ENCODE measurements around the gene FNDC4.
"Not testable (repeated sequence)": the region's sequence is repeated elsewhere in the genome, so short reads cannot be mapped to it uniquely, and the experiment has no call there.

The FNDC4 gene, protein sequence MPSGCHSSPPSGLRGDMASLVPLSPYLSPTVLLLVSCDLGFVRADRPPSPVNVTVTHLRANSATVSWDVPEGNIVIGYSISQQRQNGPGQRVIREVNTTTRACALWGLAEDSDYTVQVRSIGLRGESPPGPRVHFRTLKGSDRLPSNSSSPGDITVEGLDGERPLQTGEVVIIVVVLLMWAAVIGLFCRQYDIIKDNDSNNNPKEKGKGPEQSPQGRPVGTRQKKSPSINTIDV

DNA sequence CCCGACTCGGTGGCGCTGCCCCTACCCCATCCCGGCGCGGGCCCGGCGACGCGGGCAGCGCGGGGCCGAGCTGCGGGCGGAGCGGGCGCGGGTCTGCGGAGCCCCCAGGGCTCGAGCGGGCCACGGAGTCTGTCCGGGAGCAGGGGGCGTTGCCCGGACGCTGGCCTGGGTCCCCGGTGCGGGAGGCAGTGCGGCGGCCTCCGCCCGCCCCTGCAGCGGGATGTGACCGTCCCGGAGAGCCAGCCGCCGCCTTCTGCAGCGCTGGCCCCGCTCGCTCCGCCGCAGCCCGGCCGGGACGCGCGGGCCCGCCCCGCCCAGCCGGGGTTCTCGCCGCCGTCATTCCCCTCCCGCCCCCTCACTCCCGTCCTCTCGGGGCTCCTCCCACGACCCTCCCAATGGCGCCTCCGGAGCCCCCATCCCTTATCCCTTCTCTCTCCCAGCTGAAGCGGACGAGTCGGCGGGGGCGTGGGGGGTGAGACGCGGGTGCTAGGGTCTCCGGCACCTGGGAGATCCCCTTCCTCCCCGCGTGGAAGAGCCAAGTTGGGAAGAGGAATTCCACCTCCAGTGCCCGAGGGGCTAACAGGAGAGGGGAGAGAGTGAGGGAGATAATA lies at the start of gene FNDC4:
Gene FNDC4 (minus strand): TSS at position 257 of the 611 bp plus-strand sequence. CDS start 521 bp downstream, outside the sequence.
- no peak for TF ChIP-seq JUND (IDR thresholded peaks at IDR 0.05; ENCODE audit: low read depth)
- DNase-seq (ENCODE audit: low read depth in 1 of 2, low spot score in 1 of 2): no peak
- in situ Hi-C loops (cut with HindIII; ENCODE audit: low pct_unique_long_range_greater_than_20kb, low sequenced_read_pairs): no loop called here

DNA sequence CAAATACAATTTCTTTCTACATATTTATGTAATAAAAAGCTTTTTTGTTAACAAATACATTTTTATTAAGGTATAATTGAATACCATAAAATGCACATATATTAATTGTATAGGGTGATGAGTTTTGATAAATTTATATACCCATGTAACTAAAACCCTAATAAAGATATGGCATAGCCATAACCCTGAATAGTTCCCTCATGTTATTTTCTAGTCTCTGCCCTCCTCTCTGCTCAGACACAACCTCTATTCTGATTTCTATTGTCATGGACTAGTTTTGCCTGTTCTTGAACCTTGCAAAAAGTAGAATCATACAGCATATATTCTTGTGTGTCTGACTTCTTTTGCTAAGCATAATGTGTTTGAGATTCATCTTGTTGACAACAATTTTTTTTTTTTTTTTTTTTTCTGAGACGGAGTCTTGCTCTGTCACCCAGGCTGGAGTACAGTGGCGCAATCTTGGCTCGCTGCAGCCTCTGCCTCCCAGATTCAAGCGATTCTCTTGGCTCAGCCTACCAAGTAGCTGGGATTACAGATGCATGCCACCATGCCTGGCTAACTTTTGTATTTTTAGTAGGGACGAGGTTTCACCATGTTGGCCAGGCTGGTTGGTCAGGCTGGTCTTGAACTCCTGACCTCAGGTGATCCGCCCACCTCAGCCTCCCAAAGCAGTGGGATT lies 49.3 kb upstream of the FNDC4 start:
- in situ Hi-C loops (cut with HindIII; ENCODE audit: low pct_unique_long_range_greater_than_20kb, low sequenced_read_pairs): no loop called here
- no peak for TF ChIP-seq JUND (IDR thresholded peaks at IDR 0.05; ENCODE audit: low read depth)
- no peak for DNase-seq (ENCODE audit: low read depth in 1 of 2, low spot score in 1 of 2)

DNA sequence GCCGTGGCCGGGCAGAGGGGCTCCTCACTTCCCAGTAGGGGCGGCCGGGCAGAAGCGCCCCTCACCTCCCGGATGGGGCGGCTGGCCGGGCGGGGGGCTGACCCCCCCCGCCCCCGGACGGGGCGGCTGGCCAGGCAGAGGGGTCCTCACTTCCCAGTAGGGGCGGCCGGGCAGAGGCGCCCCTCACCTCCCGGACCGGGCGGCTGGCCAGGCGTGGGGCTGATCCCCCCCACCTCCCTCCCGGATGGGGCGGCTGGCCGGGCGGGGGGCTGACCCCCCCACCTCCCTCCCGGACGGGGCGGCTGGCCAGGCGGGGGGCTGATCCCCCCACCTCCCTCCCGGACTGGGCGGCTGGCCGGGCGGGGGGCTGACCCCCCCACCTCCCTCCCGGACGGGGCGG lies 44.6 kb upstream of the FNDC4 start:
- DNase-seq (ENCODE audit: low read depth in 1 of 2, low spot score in 1 of 2); in situ Hi-C loops (cut with HindIII; ENCODE audit: low pct_unique_long_range_greater_than_20kb, low sequenced_read_pairs): not testable (repeated sequence)

DNA sequence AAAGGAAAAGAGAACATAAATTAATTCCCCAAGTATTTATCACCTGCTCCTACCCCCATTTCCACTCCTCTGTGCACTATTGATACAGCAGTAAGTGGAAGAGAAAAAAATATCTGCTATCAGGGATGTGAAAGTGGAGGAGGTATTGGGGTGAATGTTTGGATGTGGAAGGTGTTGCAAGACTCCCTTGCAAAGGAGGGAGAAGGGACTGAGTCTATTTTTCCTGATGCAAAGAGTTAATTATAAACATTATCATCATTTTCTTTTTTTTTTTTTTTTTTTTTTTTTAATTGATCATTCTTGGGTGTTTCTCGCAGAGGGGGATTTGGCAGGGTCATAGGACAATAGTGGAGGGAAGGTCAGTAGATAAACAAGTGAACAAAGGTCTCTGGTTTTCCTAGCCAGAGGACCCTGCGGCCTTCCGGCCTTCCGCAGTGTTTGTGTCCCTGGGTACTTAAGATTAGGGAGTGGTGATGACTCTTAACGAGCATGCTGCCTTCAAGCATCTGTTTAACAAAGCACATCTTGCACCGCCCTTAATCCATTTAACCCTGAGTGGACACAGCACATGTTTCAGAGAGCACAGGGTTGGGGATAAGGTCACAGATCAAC lies 43.9 kb upstream of the FNDC4 start:
- in situ Hi-C loops (cut with HindIII; ENCODE audit: low pct_unique_long_range_greater_than_20kb, low sequenced_read_pairs): not testable (repeated sequence)

DNA sequence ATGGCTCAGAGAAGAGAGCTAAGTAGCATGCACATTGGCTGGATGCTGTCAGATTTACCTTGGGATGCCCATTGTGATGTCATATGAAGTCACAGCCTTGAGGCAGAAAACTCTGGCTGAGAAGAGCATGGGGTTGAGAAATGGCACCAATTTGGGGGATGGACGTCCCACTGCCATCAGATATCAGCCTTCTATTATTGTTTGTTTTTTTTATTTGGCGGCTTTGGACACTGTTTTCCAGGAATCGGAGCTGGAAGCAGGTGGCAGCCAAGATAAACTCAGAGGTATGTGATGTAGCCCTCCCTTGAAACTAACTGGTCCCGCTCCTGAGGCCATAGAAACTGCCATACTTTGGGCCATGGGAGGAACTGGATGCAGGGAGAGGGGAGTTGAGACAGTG lies 42.3 kb upstream of the FNDC4 start:
- TF ChIP-seq JUND (IDR thresholded peaks at IDR 0.05; ENCODE audit: low read depth): no peak
- in situ Hi-C loops (cut with HindIII; ENCODE audit: low pct_unique_long_range_greater_than_20kb, low sequenced_read_pairs): no loop called here
- no peak for DNase-seq (ENCODE audit: low read depth in 1 of 2, low spot score in 1 of 2)

More for the DNA sequence above, 43.9 kb upstream of the FNDC4 start:
- not testable (repeated sequence) for DNase-seq (ENCODE audit: low read depth in 1 of 2, low spot score in 1 of 2)

DNA sequence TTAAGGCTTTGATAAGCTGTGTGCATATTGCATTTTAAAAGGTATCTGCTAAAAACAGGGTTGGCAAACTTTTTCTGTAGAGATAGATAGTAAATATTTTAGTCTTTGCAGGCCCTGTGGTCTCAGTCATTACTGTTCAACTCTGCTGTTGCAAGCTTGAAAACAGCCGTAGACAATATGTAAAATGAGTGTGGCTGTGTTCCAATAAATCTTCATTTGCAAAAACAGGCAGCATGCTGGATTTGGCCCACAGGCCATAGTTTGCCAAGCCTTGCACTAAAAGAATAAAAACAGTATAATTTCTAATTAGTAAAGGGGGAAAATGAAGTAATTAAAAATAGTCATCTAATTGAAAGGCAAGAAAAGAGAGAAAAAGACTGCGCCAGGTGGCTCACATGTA lies 37.0 kb upstream of the FNDC4 start:
- in situ Hi-C loops (cut with HindIII; ENCODE audit: low pct_unique_long_range_greater_than_20kb, low sequenced_read_pairs): no loop called here

DNA sequence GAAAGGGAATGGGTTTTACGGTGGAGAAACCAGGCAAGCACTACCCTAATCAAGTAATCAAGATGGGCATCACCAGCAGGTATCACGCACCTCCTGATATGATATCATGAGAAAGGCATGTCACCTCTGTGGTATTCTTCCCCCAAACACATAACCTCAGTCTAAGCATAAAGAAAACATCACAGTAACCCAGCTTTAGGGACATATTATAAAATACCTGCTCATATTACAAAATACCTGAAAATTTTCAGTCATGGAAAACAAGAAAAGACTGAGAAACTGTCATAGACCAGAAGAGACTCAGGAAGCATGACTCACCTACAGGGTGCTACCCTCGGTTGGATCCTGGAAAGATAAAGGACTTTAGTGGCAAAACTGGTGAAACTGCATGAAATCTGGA lies 32.2 kb upstream of the FNDC4 start:
- TF ChIP-seq JUND (IDR thresholded peaks at IDR 0.05; ENCODE audit: low read depth): no peak
- no peak for DNase-seq (ENCODE audit: low read depth in 1 of 2, low spot score in 1 of 2)
- in situ Hi-C loops (cut with HindIII; ENCODE audit: low pct_unique_long_range_greater_than_20kb, low sequenced_read_pairs): no loop called here

More for the DNA sequence above, 37.0 kb upstream of the FNDC4 start:
- TF ChIP-seq JUND (IDR thresholded peaks at IDR 0.05; ENCODE audit: low read depth): no peak
- no peak for DNase-seq (ENCODE audit: low read depth in 1 of 2, low spot score in 1 of 2)

DNA sequence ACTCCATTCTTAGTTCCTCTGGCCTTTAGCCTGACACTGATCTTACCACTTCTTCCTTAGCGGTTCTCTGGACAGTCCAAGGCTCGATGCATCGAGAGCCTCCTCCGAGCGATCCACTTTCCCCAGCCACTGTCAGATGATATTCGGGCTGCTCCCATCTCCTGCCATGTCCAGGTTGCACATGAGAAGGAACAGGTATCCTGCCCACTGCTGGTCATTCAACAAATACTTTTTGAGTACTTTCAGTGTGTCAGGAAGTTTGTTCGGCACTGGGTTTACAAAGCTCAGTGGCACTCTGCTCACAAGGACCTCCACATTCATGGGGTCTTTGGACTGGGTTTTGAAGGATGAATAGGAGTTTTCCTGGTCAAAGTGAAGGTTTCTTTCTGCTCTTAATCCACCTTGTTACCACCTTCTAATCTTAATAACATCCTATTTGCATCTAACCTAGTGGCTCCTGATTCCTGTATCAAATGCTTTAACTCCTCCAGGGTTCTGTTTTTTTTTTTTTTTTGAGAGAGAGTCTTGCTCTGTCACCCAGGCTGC lies 27.5 kb upstream of the FNDC4 start:
- no peak for TF ChIP-seq JUND (IDR thresholded peaks at IDR 0.05; ENCODE audit: low read depth)
- no peak for DNase-seq (ENCODE audit: low read depth in 1 of 2, low spot score in 1 of 2)
- in situ Hi-C loops (cut with HindIII; ENCODE audit: low pct_unique_long_range_greater_than_20kb, low sequenced_read_pairs): no loop called here

DNA sequence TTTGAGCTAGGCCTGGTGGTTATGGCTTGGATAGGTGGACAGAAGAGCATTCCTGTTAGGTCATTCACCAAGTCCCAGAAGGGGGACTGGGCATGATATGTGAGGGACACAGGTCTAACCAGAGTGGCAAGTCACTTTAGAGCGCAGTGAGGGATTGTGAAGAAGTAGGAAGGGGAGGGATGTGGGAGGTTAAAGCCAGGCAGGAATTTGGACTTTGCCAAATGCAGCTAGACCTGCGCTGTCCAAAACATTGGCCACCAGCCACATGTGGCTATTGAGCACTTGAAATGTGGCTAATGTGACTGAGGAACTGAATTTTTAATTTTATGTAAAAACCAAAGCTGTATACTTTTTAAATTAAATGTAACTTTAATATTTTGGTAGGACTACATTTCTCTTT lies 25.3 kb upstream of the FNDC4 start:
- no peak for DNase-seq (ENCODE audit: low read depth in 1 of 2, low spot score in 1 of 2)
- in situ Hi-C loops (cut with HindIII; ENCODE audit: low pct_unique_long_range_greater_than_20kb, low sequenced_read_pairs): no loop called here
- no peak for TF ChIP-seq JUND (IDR thresholded peaks at IDR 0.05; ENCODE audit: low read depth)

DNA sequence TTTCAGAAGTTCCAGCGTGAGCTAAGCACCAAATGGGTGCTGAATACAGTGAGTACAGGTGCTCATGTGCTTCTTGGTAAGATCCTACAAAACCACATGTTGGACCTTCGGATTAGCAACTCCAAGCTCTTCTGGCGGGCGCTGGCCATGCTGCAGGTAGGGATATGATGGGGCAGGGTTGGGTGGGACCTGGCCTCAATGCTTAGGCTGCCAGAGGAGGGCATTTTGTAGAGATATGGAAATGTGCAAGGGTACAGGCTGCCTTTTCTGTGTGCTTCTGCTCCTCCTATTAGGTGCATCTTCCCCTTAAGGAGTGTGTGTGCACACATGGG lies 23.7 kb upstream of the FNDC4 start:
- DNase-seq (ENCODE audit: low read depth in 1 of 2, low spot score in 1 of 2): no peak
- in situ Hi-C loops (cut with HindIII; ENCODE audit: low pct_unique_long_range_greater_than_20kb, low sequenced_read_pairs): no loop called here
- no peak for TF ChIP-seq JUND (IDR thresholded peaks at IDR 0.05; ENCODE audit: low read depth)

DNA sequence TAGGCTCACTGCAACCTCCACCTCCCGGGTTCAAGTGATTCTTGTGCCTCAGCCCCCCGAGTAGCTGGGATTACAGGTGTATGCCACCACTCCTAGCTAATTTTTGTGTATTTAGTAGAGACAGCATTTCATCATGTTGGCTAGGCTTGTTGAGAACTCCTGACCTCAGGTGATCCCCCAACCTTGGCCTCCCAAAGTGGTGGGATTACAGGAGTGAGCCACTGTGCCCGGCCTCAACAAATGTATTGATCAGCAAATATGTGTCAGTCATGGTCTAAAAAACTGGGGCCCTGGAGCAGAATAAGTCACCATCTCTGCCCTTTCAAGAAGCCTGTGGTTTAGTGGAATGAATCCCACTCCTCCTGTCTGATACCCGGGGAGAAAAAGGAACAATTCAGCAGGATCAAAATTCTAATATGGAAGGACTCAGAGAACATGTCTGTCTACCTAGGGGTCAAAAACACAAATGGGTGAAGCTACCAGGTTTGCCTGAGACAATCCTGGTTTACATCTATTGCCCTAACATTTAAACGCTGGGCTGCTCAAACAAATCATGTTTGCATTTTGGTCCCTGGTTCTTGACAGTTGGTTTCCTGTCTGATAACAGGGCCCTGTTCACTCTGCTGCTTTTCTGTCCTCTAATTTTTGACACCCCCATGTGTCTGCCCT lies 23.2 kb upstream of the FNDC4 start:
- TF ChIP-seq JUND (IDR thresholded peaks at IDR 0.05; ENCODE audit: low read depth): no peak
- in situ Hi-C loops (cut with HindIII; ENCODE audit: low pct_unique_long_range_greater_than_20kb, low sequenced_read_pairs): no loop called here
- no peak for DNase-seq (ENCODE audit: low read depth in 1 of 2, low spot score in 1 of 2)

DNA sequence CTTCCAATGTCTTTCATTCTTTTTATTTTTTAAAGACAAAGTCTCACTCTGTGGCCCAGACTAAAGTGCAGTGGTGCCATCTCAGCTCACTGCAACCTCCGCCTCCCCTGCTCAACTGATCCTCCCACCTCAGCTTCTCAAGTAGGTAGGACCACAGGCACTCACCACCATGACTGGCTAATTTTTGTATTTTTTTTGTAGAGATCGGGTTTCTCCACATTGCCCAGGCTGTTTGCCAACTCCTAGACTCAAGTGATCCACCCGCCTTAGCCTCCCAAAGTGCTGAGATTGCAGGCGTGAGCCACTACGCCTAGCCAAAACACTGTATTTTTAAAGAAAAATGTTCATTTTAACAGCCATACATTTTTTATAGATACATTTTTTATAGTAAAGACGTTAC lies 14.3 kb upstream of the FNDC4 start:
- no peak for DNase-seq (ENCODE audit: low read depth in 1 of 2, low spot score in 1 of 2)
- no peak for TF ChIP-seq JUND (IDR thresholded peaks at IDR 0.05; ENCODE audit: low read depth)
- in situ Hi-C loops (cut with HindIII; ENCODE audit: low pct_unique_long_range_greater_than_20kb, low sequenced_read_pairs): no loop called here

Measured in T47D (cell line).